Endodermal cell (in vitro differentiated cells): ENCODE measurements around the gene SLC2A3. TPM values are rescaled to one million over a fixed set of nuclear protein-coding genes. Genes with fewer than 3 reads are reported as not detected.
A peak's percentile ranks its signal among the peaks of the same experiment; 100 is the strongest.
"Not testable (repeated sequence)": the region's sequence is repeated elsewhere in the genome, so short reads cannot be mapped to it uniquely, and the experiment has no call there.

Experiments used
- DNase-seq: peaks from one replicate; pipeline ENCODE4 v3.0.0-alpha.2; 2017
- H3K27ac ChIP-seq: 2 replicates; pipeline ENCODE4 v1.5.1; 2013; ENCODE audit warnings: mild to moderate bottlenecking, low read depth, low read length, moderate library complexity
- H3K27me3 ChIP-seq: 2 replicates; pipeline ENCODE4 v1.6.1; 2013; ENCODE audit warnings: mild to moderate bottlenecking, low read length, moderate library complexity; ENCODE audit not compliant: insufficient read depth, control insufficient read depth, poor library complexity, severe bottlenecking
- H3K36me3 ChIP-seq: 2 replicates; pipeline ENCODE4 v1.7.0; 2013; ENCODE audit warnings: mild to moderate bottlenecking, low read length, moderate library complexity; ENCODE audit not compliant: control insufficient read depth, insufficient read depth
- H3K4me1 ChIP-seq: one replicate; pipeline ENCODE4 v1.7.0; 2013; ENCODE audit warnings: low read length; ENCODE audit not compliant: control insufficient read depth, insufficient read depth
- H3K4me3 ChIP-seq: 2 replicates; pipeline ENCODE4 v1.5.1; 2013; ENCODE audit warnings: mild to moderate bottlenecking, low read length, moderate library complexity
- H3K9ac ChIP-seq: 2 replicates; pipeline ENCODE4 v1.6.1; 2013; ENCODE audit warnings: mild to moderate bottlenecking, low read length, moderate library complexity; ENCODE audit not compliant: poor library complexity, severe bottlenecking; ENCODE audit errors: extremely low read depth
- H3K9me3 ChIP-seq: 2 replicates; pipeline ENCODE4 v1.6.1; 2013; ENCODE audit warnings: mild to moderate bottlenecking, low read length, moderate library complexity; ENCODE audit not compliant: control insufficient read depth
- H3K27ac Mint-ChIP-seq: 2 replicates; pipeline ENCODE4 v1.8.0; 2020; ENCODE audit warnings: mixed read lengths
- H3K27me3 Mint-ChIP-seq: 2 replicates; pipeline ENCODE4 v1.8.0; 2021; ENCODE audit warnings: mild to moderate bottlenecking, mixed read lengths; ENCODE audit not compliant: insufficient read depth
- H3K36me3 Mint-ChIP-seq: 2 replicates; pipeline ENCODE4 v1.8.0; 2020; ENCODE audit warnings: low read depth, mixed read lengths
- H3K4me1 Mint-ChIP-seq: 2 replicates; pipeline ENCODE4 v1.8.0; 2020; ENCODE audit warnings: mixed read lengths
- H3K4me3 Mint-ChIP-seq: 2 replicates; pipeline ENCODE4 v1.8.0; 2020; ENCODE audit warnings: mild to moderate bottlenecking, moderate library complexity, mixed read lengths
- H3K9me3 Mint-ChIP-seq: 2 replicates; pipeline ENCODE4 v1.8.0; 2020; ENCODE audit warnings: mild to moderate bottlenecking, mixed read lengths
- WGBS, 2 experiments: methylation state at CpG; one replicate each; pipeline versions ENCODE4 v1.1.5 to v1.1.7; 2013; ENCODE audit warnings: missing lambda C conversion rate in 2 of 2, mixed read lengths in 1 of 2; ENCODE audit not compliant: insufficient coverage in 1 of 2, insufficient read length in 1 of 2; 5-methylcytosine and 5-hydroxymethylcytosine counted together
- total RNA-seq, 2 donors: library from RNA; stranded (reverse); fragmentation: NEBNext Ultra II Directional in 1 of 2; extraction: Animal tissue kit (Norgen Biotek cat#: 25700) in 1 of 2; gene quantifications; 2 replicates in 1 of 2; 3 replicates in 1 of 2; pipeline ENCODE4 v1.2.1, GENCODE V29; 2021
- TF ChIP-seq, protein P1 (sequence below): fragments of 200-600 bp; sonication (generic); conservative IDR thresholded peaks from 2 replicates; pipeline ENCODE4 v1.5.0; 2021; ENCODE audit warnings: antibody characterized with exemption, mild to moderate bottlenecking

Gene SLC2A3
- total RNA-seq, 2 donors from 2014 or later: 1,330 to 2,480 TPM

DNA sequence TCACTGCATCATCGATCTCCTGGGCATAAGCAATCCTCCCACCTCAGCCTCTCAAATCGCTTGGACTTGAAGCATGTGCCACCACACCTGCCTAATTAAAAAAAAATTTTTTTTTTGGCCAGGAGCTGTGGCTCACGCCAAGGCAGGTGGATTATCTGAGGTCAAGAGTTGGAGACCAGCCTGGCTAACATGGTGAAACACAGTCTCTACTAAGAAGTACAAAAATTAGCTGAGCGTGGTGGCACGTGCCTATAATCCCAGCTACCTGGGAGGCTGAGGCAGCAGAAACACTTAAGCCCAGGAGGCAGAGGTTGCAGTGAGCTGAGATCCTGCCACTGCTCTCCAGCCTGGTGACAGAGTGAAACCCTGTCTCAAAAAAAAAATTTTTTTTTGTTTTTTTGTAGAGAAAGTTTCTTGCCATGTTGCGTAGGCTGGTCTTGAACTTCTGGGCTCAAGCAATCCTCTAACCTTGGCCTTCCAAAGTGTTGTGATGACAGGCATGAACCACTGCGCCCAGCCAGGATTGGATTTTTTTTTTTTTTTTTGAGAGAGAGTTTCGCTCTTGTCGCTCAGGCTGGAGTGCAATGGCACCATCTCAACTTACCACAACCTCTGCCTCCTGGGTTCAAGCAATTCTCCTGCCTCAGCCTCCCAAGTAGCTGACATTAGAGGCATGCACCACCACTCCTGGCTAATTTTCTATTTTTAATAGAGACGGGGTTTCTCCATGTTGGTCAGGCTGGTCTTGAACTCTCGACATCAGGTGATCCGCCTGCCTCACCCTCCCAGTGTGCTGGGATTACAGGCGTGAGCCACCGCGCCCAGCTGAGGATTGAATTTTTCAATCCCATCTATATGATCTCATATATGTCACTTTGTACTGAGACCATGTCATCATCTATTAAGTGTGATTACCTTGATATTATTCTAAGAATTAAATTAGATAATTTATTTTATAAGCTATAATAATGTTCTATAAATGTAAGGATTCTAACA is 12.4 kb downstream of the SLC2A3 start:
- H3K27ac ChIP-seq: no peak overlapping the region
- peaks cover 74% of the 10 kb centered on the region for H3K36me3 Mint-ChIP-seq
- TF ChIP-seq, protein P1, sequence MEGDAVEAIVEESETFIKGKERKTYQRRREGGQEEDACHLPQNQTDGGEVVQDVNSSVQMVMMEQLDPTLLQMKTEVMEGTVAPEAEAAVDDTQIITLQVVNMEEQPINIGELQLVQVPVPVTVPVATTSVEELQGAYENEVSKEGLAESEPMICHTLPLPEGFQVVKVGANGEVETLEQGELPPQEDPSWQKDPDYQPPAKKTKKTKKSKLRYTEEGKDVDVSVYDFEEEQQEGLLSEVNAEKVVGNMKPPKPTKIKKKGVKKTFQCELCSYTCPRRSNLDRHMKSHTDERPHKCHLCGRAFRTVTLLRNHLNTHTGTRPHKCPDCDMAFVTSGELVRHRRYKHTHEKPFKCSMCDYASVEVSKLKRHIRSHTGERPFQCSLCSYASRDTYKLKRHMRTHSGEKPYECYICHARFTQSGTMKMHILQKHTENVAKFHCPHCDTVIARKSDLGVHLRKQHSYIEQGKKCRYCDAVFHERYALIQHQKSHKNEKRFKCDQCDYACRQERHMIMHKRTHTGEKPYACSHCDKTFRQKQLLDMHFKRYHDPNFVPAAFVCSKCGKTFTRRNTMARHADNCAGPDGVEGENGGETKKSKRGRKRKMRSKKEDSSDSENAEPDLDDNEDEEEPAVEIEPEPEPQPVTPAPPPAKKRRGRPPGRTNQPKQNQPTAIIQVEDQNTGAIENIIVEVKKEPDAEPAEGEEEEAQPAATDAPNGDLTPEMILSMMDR: no peak
- no peaks in the 10 kb centered on the region for H3K9me3 ChIP-seq
- H3K9ac ChIP-seq: peak overlapping the region; percentile 44
- no peak overlapping the region for H3K4me3 Mint-ChIP-seq
- H3K27ac Mint-ChIP-seq: peak overlapping the region; percentile 81
- H3K27me3 ChIP-seq: no peaks in the 10 kb centered on the region
- peaks cover 10% of the 10 kb centered on the region for H3K4me1 ChIP-seq
- no peaks in the 10 kb centered on the region for H3K9me3 Mint-ChIP-seq
- no peaks in the 10 kb centered on the region for H3K27me3 Mint-ChIP-seq
- DNase-seq: no peak
- peak overlapping the region; percentile 65 for H3K4me3 ChIP-seq
- peaks cover 50% of the 10 kb centered on the region for H3K4me1 Mint-ChIP-seq
- WGBS, 2 experiments: 96 to 97% methylated on average over 5 to 15 of the region's 15 CpGs
- peaks cover 92% of the 10 kb centered on the region for H3K36me3 ChIP-seq

GRCh38 chr12:7921181-7921580 is 14.8 kb downstream of the SLC2A3 start:
- Mint-ChIP-seq H3K4me3 (peak overlapping the region; percentile 14), H3K36me3 (peaks cover 75% of the 10 kb centered on the region), H3K4me1 (peaks cover 43% of the 10 kb centered on the region), H3K27ac (peak overlapping the region; percentile 52)
- H3K9me3 ChIP-seq, DNase-seq, H3K27me3 Mint-ChIP-seq, H3K27ac ChIP-seq, H3K4me1 ChIP-seq, H3K27me3 ChIP-seq, H3K9me3 Mint-ChIP-seq: not testable (repeated sequence)
- H3K36me3 ChIP-seq: peaks cover 69% of the 10 kb centered on the region
- peak overlapping the region; percentile 65 for H3K4me3 ChIP-seq
- H3K9ac ChIP-seq: peak overlapping the region; percentile 15
- WGBS, 2 experiments: 88% methylated on average over 6 of the region's 12 CpGs; no CpG with 5 or more reads in 1 of the 2 experiments

- H3K4me1 ChIP-seq, H3K27me3 Mint-ChIP-seq, H3K27ac ChIP-seq, H3K9ac ChIP-seq, H3K9me3 ChIP-seq, H3K27me3 ChIP-seq, H3K4me3 Mint-ChIP-seq, H3K9me3 Mint-ChIP-seq, H3K4me3 ChIP-seq: not testable (repeated sequence)
- Mint-ChIP-seq H3K4me1 (peaks cover 34% of the 10 kb centered on the region), H3K27ac (peak overlapping the region; percentile 24), H3K36me3 (peaks cover 56% of the 10 kb centered on the region)
- peak; percentile 62 for DNase-seq
- H3K36me3 ChIP-seq: peaks cover 48% of the 10 kb centered on the region
- 79 to 86% methylated on average over 7 of the region's 7 CpGs for WGBS, 2 experiments
Observed at GRCh38 chr12:7918268-7918590, 17.8 kb downstream of the SLC2A3 start.
